RWPE2 (cell line): Measurements from ENCODE around the gene IPPK.
A peak's percentile ranks its signal among the peaks of the same experiment; 100 is the strongest.
"Not testable (repeated sequence)": the region's sequence is repeated elsewhere in the genome, so short reads cannot be mapped to it uniquely, and the experiment has no call there.

ENCODE experiments used
- ATAC-seq: fragments of 200-7000 bp; cut with Tn5 transposase; 3 replicates; pipeline ENCODE4 v1.9.1; 2021; ENCODE audit warnings: low read depth
- DNase-seq: peaks from one replicate; pipeline ENCODE4 v3.0.0-alpha.2; 2020; ENCODE audit warnings: low spot score
- H3K27ac ChIP-seq: fragments of 450-650 bp; 2 replicates; pipeline ENCODE4 v1.5.1; 2017; ENCODE audit warnings: mild to moderate bottlenecking; ENCODE audit not compliant: poor library complexity, severe bottlenecking
- H3K27me3 ChIP-seq: fragments of 250-450 bp; sonication (Bioruptor Pico); 2 replicates; pipeline ENCODE4 v1.5.1; 2021; ENCODE audit warnings: mild to moderate bottlenecking, moderate library complexity; ENCODE audit not compliant: insufficient read depth, poor library complexity, severe bottlenecking
- H3K36me3 ChIP-seq: fragments of 250-450 bp; sonication (Bioruptor Pico); 2 replicates; pipeline ENCODE4 v1.5.1; 2020; ENCODE audit warnings: low read depth, mild to moderate bottlenecking, moderate library complexity
- H3K4me1 ChIP-seq: fragments of 250-450 bp; sonication (Bioruptor Pico); 2 replicates; pipeline ENCODE4 v1.5.1; 2021; ENCODE audit warnings: mild to moderate bottlenecking, moderate library complexity; ENCODE audit not compliant: insufficient read depth, poor library complexity, severe bottlenecking
- H3K4me3 ChIP-seq: fragments of 250-450 bp; sonication (Bioruptor Pico); 2 replicates; pipeline ENCODE4 v1.5.1; 2021; ENCODE audit warnings: mild to moderate bottlenecking, moderate library complexity; ENCODE audit not compliant: severe bottlenecking
- H3K9me3 ChIP-seq: fragments of 250-450 bp; sonication (Bioruptor Pico); 2 replicates; pipeline ENCODE4 v1.5.1; 2021; ENCODE audit warnings: mild to moderate bottlenecking, moderate library complexity; ENCODE audit not compliant: severe bottlenecking
- CTCF ChIP-seq: fragments of 450-650 bp; IDR thresholded peaks from one replicate; pipeline ENCODE4 v1.5.1; 2017; ENCODE audit warnings: mild to moderate bottlenecking, moderate library complexity; ENCODE audit not compliant: poor library complexity, severe bottlenecking

The IPPK gene

GRCh38 chr9:92601451-92601850, 68.5 kb downstream of the IPPK start:
- Histone ChIP-seq H3K36me3 (no peaks in the 10 kb centered on the region; the same call in 1 of the 2 replicates), H3K27ac (no peak overlapping the region), H3K4me3 (no peak overlapping the region), H3K4me1 (no peaks in the 10 kb centered on the region), H3K9me3 (no peaks in the 10 kb centered on the region), H3K27me3 (no peaks in the 10 kb centered on the region)
- ATAC-seq (no peak), DNase-seq (no peak)
- TF ChIP-seq CTCF: no peak

DNA sequence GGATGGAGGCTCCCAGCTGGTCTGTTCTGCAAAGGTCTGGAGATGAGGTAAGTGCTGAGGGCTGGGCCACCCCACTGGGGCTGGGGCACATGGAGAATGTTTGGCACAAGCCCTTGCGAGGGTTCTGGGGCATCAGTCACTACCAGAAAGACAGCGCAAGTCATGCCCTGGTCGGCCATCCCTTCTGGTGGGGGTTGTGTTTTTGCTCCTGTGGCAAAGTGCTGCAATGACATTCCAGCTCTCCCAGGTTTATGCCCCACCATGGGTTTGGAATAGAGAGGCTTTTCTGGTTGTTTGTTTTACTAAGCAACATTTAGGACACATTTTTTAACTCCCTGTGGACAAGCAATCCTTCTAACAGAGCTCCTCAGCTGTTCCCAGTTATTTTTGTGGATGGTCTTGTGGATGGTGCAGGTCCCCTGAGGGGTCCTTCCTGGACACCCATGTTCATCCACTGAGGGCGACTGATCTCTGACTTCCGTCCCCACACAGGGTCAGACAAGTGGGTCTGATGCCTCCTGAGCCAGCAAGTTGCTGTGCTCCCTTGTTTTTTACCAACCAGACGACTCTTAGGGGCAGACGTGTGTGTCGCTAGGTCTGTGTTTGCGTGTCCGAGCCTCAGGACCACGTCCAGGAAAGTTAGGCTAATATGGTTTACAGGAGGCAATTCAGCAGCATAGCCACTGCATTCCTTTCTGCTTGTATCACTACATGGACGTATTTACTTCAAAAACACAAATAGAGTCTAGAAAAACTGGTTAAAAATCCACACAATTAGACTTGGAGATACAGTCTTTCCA, 69.3 kb downstream of the IPPK start:
- H3K4me3 ChIP-seq: no peak overlapping the region
- H3K27ac ChIP-seq: no peak overlapping the region
- H3K9me3 ChIP-seq: no peaks in the 10 kb centered on the region
- DNase-seq: no peak
- ATAC-seq: no peak
- no peak for TF ChIP-seq CTCF
- H3K4me1 ChIP-seq: no peaks in the 10 kb centered on the region
- H3K27me3 ChIP-seq: no peaks in the 10 kb centered on the region
- no peaks in the 10 kb centered on the region; the same call in 1 of the 2 replicates for H3K36me3 ChIP-seq

GRCh38 chr9:92599938-92600461, 69.9 kb downstream of the IPPK start:
- no peak overlapping the region for H3K27ac ChIP-seq
- no peak for TF ChIP-seq CTCF
- ATAC-seq (peak; percentile 45; the same call in 1 of the 3 replicates), DNase-seq (no peak)
- no peaks in the 10 kb centered on the region for H3K36me3 ChIP-seq
- no peaks in the 10 kb centered on the region for H3K9me3 ChIP-seq
- H3K27me3 ChIP-seq: no peaks in the 10 kb centered on the region
- H3K4me1 ChIP-seq: no peaks in the 10 kb centered on the region
- H3K4me3 ChIP-seq: no peak overlapping the region

DNA sequence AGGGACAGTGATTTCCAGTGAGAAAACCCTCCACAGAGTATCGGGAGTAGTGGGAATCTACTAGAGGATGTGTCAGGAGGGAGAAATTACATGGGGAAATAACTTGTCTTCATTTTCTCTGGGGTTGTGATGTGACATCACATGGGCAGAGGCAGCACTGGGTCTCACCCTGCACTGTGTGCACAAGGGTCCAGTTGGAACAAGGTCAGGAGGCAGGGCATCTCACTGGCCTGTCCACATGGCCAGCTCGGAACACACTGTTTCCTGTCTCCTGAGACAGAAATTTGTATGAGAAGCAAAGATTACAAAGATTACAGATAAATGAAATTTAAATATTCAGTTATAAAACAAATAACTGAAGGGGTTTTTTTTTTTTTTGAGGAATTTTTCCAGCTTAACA, 71.5 kb downstream of the IPPK start:
- DNase-seq: no peak
- no peak overlapping the region for H3K27ac ChIP-seq
- no peak for TF ChIP-seq CTCF
- no peaks in the 10 kb centered on the region for H3K36me3 ChIP-seq
- no peak overlapping the region for H3K4me3 ChIP-seq
- H3K9me3 ChIP-seq: no peaks in the 10 kb centered on the region
- H3K4me1 ChIP-seq: no peaks in the 10 kb centered on the region
- H3K27me3 ChIP-seq: no peaks in the 10 kb centered on the region
- no peak for ATAC-seq

DNA sequence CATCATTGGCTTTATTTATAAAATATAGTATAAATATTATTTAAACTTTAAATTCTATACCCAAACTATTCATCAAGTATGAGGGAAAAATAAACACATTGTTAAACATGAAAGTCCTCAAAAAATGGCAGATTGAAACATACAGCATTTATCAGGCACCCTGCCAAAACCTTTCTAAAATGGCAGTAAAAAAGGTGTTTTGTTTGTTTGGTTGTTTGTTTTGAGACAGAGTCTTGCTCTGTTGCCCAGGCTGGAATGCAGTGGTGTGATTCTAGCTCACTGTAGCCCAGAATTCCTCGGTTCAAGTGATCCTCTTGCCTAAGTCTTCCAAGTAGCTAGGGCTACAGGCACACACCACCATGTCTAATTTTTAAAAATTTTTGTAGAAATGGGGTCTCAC, 74.0 kb downstream of the IPPK start:
- ATAC-seq (no peak), DNase-seq (no peak)
- H3K4me1 ChIP-seq: no peaks in the 10 kb centered on the region
- no peaks in the 10 kb centered on the region for H3K27me3 ChIP-seq
- no peaks in the 10 kb centered on the region for H3K36me3 ChIP-seq
- H3K4me3 ChIP-seq: no peak overlapping the region
- no peak for TF ChIP-seq CTCF
- H3K9me3 ChIP-seq: no peaks in the 10 kb centered on the region
- no peak overlapping the region for H3K27ac ChIP-seq

GRCh38 chr9:92595075-92595474, 74.9 kb downstream of the IPPK start:
- H3K9me3 ChIP-seq, ATAC-seq, H3K27ac ChIP-seq, H3K4me3 ChIP-seq, H3K4me1 ChIP-seq, DNase-seq, H3K36me3 ChIP-seq, H3K27me3 ChIP-seq: not testable (repeated sequence)
